Measurements from ENCODE around the gene KIF1B. TPM values are rescaled to one million over a fixed set of nuclear protein-coding genes. Genes with fewer than 3 reads are reported as not detected.

The KIF1B gene
- total RNA-seq, 6 donors from 2014 or later: 29.4 to 67.1 (median 42.0) TPM

GRCh38 chr1:10389271-10389973 lies 179.1 kb downstream of the KIF1B start:
- TF ChIP-seq EP300 (IDR thresholded peaks at IDR 0.05): no peak
- no peak for TF ChIP-seq POLR2AphosphoS5 (IDR thresholded peaks at IDR 0.05)
- TF ChIP-seq, protein P1, sequence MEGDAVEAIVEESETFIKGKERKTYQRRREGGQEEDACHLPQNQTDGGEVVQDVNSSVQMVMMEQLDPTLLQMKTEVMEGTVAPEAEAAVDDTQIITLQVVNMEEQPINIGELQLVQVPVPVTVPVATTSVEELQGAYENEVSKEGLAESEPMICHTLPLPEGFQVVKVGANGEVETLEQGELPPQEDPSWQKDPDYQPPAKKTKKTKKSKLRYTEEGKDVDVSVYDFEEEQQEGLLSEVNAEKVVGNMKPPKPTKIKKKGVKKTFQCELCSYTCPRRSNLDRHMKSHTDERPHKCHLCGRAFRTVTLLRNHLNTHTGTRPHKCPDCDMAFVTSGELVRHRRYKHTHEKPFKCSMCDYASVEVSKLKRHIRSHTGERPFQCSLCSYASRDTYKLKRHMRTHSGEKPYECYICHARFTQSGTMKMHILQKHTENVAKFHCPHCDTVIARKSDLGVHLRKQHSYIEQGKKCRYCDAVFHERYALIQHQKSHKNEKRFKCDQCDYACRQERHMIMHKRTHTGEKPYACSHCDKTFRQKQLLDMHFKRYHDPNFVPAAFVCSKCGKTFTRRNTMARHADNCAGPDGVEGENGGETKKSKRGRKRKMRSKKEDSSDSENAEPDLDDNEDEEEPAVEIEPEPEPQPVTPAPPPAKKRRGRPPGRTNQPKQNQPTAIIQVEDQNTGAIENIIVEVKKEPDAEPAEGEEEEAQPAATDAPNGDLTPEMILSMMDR (IDR thresholded peaks at IDR 0.05): no peak
- TF ChIP-seq POLR2A (IDR thresholded peaks at IDR 0.05): no peak
- no peak for DNase-seq

GRCh38 chr1:10396870-10397269 lies 186.5 kb downstream of the KIF1B start:
- 83 to 92% methylated on average over 3 of the region's 3 CpGs for WGBS, 2 donors
- no peaks in the 10 kb centered on the region for H3K27me3 ChIP-seq
- H3K9me3 ChIP-seq: no peaks in the 10 kb centered on the region
- ATAC-seq (ENCODE audit: low FRiP score in 2 of 2): no peak
- peaks cover 13 to 28% (median 20%) of the 10 kb centered on the region in 4 donors for H3K4me1 ChIP-seq
- no peak for TF ChIP-seq EP300 (IDR thresholded peaks at IDR 0.05)
- TF ChIP-seq POLR2A (IDR thresholded peaks at IDR 0.05): no peak
- TF ChIP-seq POLR2AphosphoS5 (IDR thresholded peaks at IDR 0.05): no peak
- TF ChIP-seq, protein P1 (IDR thresholded peaks at IDR 0.05): no peak
- H3K27ac ChIP-seq: no peak overlapping the region
- H3K36me3 ChIP-seq: no peaks in the 10 kb centered on the region
- no peak for DNase-seq
- no peak overlapping the region for H3K4me3 ChIP-seq

More at GRCh38 chr1:10389271-10389973, 179.1 kb downstream of the KIF1B start:
- no peak for ATAC-seq (ENCODE audit: low FRiP score in 2 of 2)
- Histone ChIP-seq H3K36me3 (no peaks in the 10 kb centered on the region), H3K27ac (peak overlapping the region in 3 of 4 donors; percentile 65 to 78 (median 77)), H3K27me3 (no peaks in the 10 kb centered on the region), H3K4me1 (peaks cover 0 to 20% (median 15%) of the 10 kb centered on the region in 4 donors), H3K9me3 (no peaks in the 10 kb centered on the region), H3K4me3 (no peak overlapping the region)
- 82 to 93% methylated on average over 6 of the region's 6 CpGs for WGBS, 2 donors

DNA sequence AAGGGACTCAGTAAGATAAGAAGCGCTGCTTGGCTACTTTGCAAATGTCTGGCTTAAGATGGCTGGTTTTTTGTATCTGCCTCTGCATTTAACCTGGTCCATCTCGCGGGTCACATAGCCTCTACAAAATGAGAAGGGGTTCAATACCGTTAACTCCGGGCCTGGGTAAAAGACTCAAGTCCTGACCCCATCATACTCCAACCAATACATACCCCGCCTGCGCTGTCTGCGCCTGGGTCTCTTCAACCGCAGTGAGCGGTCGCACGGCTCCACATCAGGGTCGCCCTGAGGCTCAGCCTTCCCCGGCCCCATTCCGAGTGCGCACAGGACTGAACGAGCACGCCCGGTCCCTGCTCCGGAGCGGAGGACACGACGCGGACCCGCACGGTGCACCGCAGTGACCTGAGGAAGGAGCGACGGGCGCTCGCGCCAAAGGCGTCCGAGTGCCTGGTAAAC lies 187.9 kb downstream of the KIF1B start:
- Histone ChIP-seq H3K27ac (peak overlapping the region in 3 of 4 donors; percentile 92 to 95 (median 93)), H3K9me3 (no peaks in the 10 kb centered on the region), H3K27me3 (no peaks in the 10 kb centered on the region), H3K36me3 (peaks cover 0 to 13% (median 7%) of the 10 kb centered on the region in 4 donors), H3K4me1 (peaks cover 13 to 28% (median 20%) of the 10 kb centered on the region in 4 donors), H3K4me3 (peak overlapping the region; percentile 9 to 96 (median 81))
- DNase-seq (no peak), ATAC-seq (ENCODE audit: low FRiP score in 2 of 2) (no peak)
- TF ChIP-seq POLR2A (IDR thresholded peaks at IDR 0.05): no peak
- TF ChIP-seq EP300 (IDR thresholded peaks at IDR 0.05): no peak
- no peak for TF ChIP-seq POLR2AphosphoS5 (IDR thresholded peaks at IDR 0.05)
- TF ChIP-seq, protein P1 (IDR thresholded peaks at IDR 0.05): no peak
- 2 to 7% methylated on average over 12 to 28 of the region's 34 CpGs for WGBS, 2 donors

DNA sequence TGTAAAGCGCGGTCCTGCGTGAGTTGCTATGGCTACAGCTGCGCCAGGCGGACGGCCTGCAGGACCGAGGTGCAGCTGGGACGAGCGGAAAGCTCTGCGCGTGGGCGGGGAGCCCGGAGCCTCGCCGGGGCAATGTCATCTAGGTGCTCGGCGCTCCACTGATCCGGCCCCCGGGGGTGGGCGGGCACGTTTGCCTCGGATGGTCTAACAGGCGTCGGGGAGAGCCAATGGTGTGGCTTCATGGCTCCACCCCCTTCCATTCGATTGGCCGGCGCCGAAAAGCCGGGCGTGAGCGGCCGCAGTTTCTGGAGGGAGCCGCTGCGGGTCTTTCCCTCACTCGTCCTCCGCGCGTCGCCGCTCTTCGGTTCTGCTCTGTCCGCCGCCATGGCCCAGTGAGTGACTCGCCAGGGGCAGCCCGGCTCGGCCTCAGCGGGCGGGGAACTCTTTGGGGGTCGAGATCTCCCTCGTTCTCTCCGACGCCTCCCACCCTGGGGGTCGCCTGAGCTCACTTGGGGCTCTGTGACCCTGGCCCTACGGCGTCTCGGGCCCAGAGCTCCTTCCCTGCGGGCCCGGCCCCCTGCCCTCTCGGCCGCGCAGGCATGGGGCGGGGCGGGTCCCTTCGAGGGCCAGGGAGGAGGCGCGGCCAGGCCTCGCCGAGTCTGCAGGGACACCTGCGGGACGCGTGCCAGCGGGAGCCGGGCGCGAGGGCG lies 188.5 kb downstream of the KIF1B start, which contains the start of gene PGD:
TSS of gene PGD (plus strand) at position 331 of the 710 bp plus-strand sequence. CDS start at position 385, 54 bp downstream.
- H3K27me3 ChIP-seq: no peaks in the 10 kb centered on the region
- H3K4me1 ChIP-seq: peaks cover 13 to 28% (median 20%) of the 10 kb centered on the region in 4 donors
- peak; percentile 58 to 89 (median 74) for TF ChIP-seq POLR2A (IDR thresholded peaks at IDR 0.05)
- peak in 1 of 4 donors; percentile 27 for TF ChIP-seq EP300 (IDR thresholded peaks at IDR 0.05)
- peak; percentile 76 to 80 for TF ChIP-seq POLR2AphosphoS5 (IDR thresholded peaks at IDR 0.05)
- TF ChIP-seq, protein P1 (IDR thresholded peaks at IDR 0.05): peak in 2 of 6 experiments; percentile 21 to 33
- 1% methylated on average over 27 of the region's 76 CpGs; no CpG with 5 or more reads in 1 of the 2 donors for WGBS, 2 donors
- peaks cover 4 to 13% (median 13%) of the 10 kb centered on the region in 4 donors for H3K36me3 ChIP-seq
- peak; percentile 98 to 100 for ATAC-seq (ENCODE audit: low FRiP score in 2 of 2)
- no peaks in the 10 kb centered on the region for H3K9me3 ChIP-seq
- peak; percentile 99 for DNase-seq
- peak within 1 kb of the TSS; percentile 75 to 96 (median 91) for H3K4me3 ChIP-seq
- H3K27ac ChIP-seq: peak within 1 kb of the TSS; percentile 91 to 95 (median 92)

Measured in upper lobe of left lung (tissue), 6 donors.